Smooth muscle cell (in vitro differentiated cells): ENCODE data around the gene AEBP1. TPM values are rescaled to one million over a fixed set of nuclear protein-coding genes. Genes with fewer than 3 reads are reported as not detected.

Experiments
- DNase-seq: peaks from one replicate; lab custom pipeline; 2025; ENCODE audit not compliant: unreplicated experiment; lab: John Stamatoyannopoulos, UW
- H2AFZ ChIP-seq: fragments of 200-600 bp; sonication (generic); 2 replicates; pipeline ENCODE4 v1.6.0; 2016; ENCODE audit warnings: antibody characterized with exemption, low read depth, mild to moderate bottlenecking
- H3F3A ChIP-seq: fragments of 200-600 bp; sonication (generic); 2 replicates; pipeline ENCODE4 v1.6.0; 2017; ENCODE audit warnings: antibody characterized with exemption, low read depth
- H3K27ac ChIP-seq: fragments of 200-600 bp; sonication (generic); 2 replicates; pipeline ENCODE4 v1.5.1; 2016; ENCODE audit warnings: low read depth, mild to moderate bottlenecking
- H3K27me3 ChIP-seq: fragments of 200-600 bp; sonication (generic); 2 replicates; pipeline ENCODE4 v1.6.1; 2016; ENCODE audit warnings: low read depth, mild to moderate bottlenecking
- H3K36me3 ChIP-seq: fragments of 200-600 bp; sonication (generic); 2 replicates; pipeline ENCODE4 v1.5.1; 2016; ENCODE audit warnings: low read depth
- H3K4me1 ChIP-seq: fragments of 200-600 bp; sonication (generic); 2 replicates; pipeline ENCODE4 v1.5.1; 2016; ENCODE audit warnings: low read depth
- H3K4me2 ChIP-seq: fragments of 200-600 bp; sonication (generic); 2 replicates; pipeline ENCODE4 v1.6.0; 2016; ENCODE audit warnings: mild to moderate bottlenecking
- H3K4me3 ChIP-seq: fragments of 200-600 bp; sonication (generic); 2 replicates; pipeline ENCODE4 v1.5.1; 2016; ENCODE audit warnings: mild to moderate bottlenecking
- H3K79me2 ChIP-seq: fragments of 200-600 bp; sonication (generic); 2 replicates; pipeline ENCODE4 v1.6.0; 2016; ENCODE audit warnings: low read depth, mild to moderate bottlenecking
- H3K9ac ChIP-seq: fragments of 200-600 bp; sonication (generic); 2 replicates; pipeline ENCODE4 v1.6.0; 2016; ENCODE audit warnings: low read depth
- H3K9me3 ChIP-seq: fragments of 200-600 bp; sonication (generic); replicated peaks from 2 replicates; pipeline ENCODE4 v1.5.1; 2016; ENCODE audit warnings: low read depth
- H4K20me1 ChIP-seq: fragments of 200-600 bp; sonication (generic); 2 replicates; pipeline ENCODE4 v1.6.0; 2016; ENCODE audit warnings: low read depth
- WGBS: methylation state at CpG from one replicate; pipeline ENCODE4 v1.1.7; 2016; ENCODE audit warnings: low lambda C conversion rate; 5-methylcytosine and 5-hydroxymethylcytosine counted together
- polyA plus RNA-seq: library from polyadenylated mRNA; unstranded; fragments of >200 nt; fragmentation: Nextera tagmentation; extraction: Ambion mirVana; gene quantifications from 2 replicates; pipeline ENCODE4 v1.2.1, GENCODE V29; 2016
- total RNA-seq: library from RNA; depleted of rRNA; stranded (reverse); fragments of >200 nt; gene quantifications from 2 replicates; pipeline ENCODE4 v1.2.3, GENCODE V29; 2014
- TF ChIP-seq, protein P1 (sequence below): fragments of 200-600 bp; sonication (generic); IDR thresholded peaks from 2 replicates; pipeline ENCODE4 v1.5.1; 2017; ENCODE audit warnings: borderline replicate concordance, mild to moderate bottlenecking, antibody characterized with exemption; ENCODE audit not compliant: insufficient read depth, poor library complexity, severe bottlenecking

The AEBP1 gene
- total and polyA plus RNA-seq, 2 experiments from 2014 or later = 39.7 to 163 TPM

- Histone ChIP-seq H3K27ac (no peak overlapping the region), H3K4me2 (peak overlapping the region; percentile 45), H3K4me3 (no peak overlapping the region), H3K27me3 (no peaks in the 10 kb centered on the region), H3K9me3 (peaks cover 8% of the 10 kb centered on the region), H3K79me2 (no peaks in the 10 kb centered on the region), H3K9ac (no peak overlapping the region), H3F3A (no peaks in the 10 kb centered on the region), H2AFZ (no peak overlapping the region), H4K20me1 (no peaks in the 10 kb centered on the region), H3K36me3 (no peaks in the 10 kb centered on the region), H3K4me1 (no peaks in the 10 kb centered on the region)
- DNase-seq = no peak
- WGBS = 16% methylated on average over 2 of the region's 2 CpGs
- TF ChIP-seq, protein P1, sequence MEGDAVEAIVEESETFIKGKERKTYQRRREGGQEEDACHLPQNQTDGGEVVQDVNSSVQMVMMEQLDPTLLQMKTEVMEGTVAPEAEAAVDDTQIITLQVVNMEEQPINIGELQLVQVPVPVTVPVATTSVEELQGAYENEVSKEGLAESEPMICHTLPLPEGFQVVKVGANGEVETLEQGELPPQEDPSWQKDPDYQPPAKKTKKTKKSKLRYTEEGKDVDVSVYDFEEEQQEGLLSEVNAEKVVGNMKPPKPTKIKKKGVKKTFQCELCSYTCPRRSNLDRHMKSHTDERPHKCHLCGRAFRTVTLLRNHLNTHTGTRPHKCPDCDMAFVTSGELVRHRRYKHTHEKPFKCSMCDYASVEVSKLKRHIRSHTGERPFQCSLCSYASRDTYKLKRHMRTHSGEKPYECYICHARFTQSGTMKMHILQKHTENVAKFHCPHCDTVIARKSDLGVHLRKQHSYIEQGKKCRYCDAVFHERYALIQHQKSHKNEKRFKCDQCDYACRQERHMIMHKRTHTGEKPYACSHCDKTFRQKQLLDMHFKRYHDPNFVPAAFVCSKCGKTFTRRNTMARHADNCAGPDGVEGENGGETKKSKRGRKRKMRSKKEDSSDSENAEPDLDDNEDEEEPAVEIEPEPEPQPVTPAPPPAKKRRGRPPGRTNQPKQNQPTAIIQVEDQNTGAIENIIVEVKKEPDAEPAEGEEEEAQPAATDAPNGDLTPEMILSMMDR = no peak
Measured at GRCh38 chr7:44132039-44132438, 27.9 kb downstream of the AEBP1 start.

DNA sequence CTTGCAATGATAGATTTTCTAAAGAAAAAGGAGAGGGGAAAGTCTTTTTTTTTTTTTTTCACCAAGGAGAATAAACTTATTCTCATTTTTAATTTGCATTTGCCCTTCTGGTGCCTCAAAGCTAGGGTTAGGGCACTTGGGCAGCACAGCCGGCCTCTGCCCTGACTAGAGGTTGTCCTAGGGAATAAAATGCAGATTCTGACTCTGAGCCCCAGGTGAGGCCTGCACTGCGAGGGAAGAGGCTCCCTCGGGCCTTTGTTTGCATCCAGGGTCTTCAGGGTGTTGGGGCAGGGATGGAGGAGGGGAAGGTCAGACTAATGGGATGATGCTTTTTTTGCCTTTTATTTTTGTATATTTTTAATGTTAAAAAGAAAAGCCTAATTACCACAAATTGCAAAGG is 29.1 kb downstream of the AEBP1 start:
- Histone ChIP-seq H3K4me3 (no peak overlapping the region), H3K27ac (no peak overlapping the region), H4K20me1 (no peaks in the 10 kb centered on the region), H3K4me1 (no peaks in the 10 kb centered on the region), H3K9ac (no peak overlapping the region), H3K36me3 (no peaks in the 10 kb centered on the region), H3K4me2 (peak overlapping the region; percentile 45), H2AFZ (no peak overlapping the region), H3K9me3 (no peaks in the 10 kb centered on the region), H3K27me3 (no peaks in the 10 kb centered on the region), H3F3A (no peaks in the 10 kb centered on the region), H3K79me2 (no peaks in the 10 kb centered on the region)
- TF ChIP-seq, protein P1 = no peak
- 46% methylated on average over 3 of the region's 3 CpGs for WGBS
- no peak for DNase-seq

GRCh38 chr7:44134943-44135628 is 30.9 kb downstream of the AEBP1 start:
- H3K36me3 ChIP-seq = no peaks in the 10 kb centered on the region
- no peak overlapping the region for H3K27ac ChIP-seq
- no peak overlapping the region for H2AFZ ChIP-seq
- H3K9ac ChIP-seq = no peak overlapping the region
- WGBS = 94% methylated on average over 4 of the region's 4 CpGs
- H3K27me3 ChIP-seq = no peaks in the 10 kb centered on the region
- no peak overlapping the region for H3K4me2 ChIP-seq
- H3K4me1 ChIP-seq = no peaks in the 10 kb centered on the region
- no peaks in the 10 kb centered on the region for H3K79me2 ChIP-seq
- no peaks in the 10 kb centered on the region for H3K9me3 ChIP-seq
- TF ChIP-seq, protein P1 = no peak
- no peak overlapping the region for H3K4me3 ChIP-seq
- H3F3A ChIP-seq = no peaks in the 10 kb centered on the region
- H4K20me1 ChIP-seq = no peaks in the 10 kb centered on the region
- DNase-seq = no peak

DNA sequence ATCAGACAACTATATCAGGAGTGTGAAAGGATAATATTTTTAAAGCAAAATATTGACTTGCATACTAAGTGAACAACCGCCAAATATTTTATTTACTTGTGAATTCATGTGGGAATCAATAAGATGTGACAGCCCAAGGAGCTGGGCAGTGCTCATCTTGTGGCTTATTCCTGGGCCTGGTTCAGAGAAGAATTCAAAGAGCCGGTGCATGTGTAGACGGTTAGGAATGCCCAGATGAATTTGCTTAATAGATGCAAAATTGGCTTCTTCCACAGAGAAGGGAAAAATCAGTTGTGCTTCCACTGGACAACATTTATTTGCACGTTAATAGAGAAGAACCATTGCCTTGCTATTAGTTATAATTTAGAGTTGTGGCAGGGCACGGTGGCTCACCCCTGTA is 32.6 kb downstream of the AEBP1 start:
- Histone ChIP-seq H3K4me1 (no peaks in the 10 kb centered on the region), H3K4me3 (no peak overlapping the region), H2AFZ (no peak overlapping the region), H4K20me1 (no peaks in the 10 kb centered on the region), H3K4me2 (no peak overlapping the region), H3K9ac (no peak overlapping the region), H3K79me2 (no peaks in the 10 kb centered on the region), H3F3A (no peaks in the 10 kb centered on the region), H3K27ac (no peak overlapping the region), H3K36me3 (no peaks in the 10 kb centered on the region), H3K27me3 (no peaks in the 10 kb centered on the region), H3K9me3 (no peaks in the 10 kb centered on the region)
- TF ChIP-seq, protein P1 = no peak
- 85% methylated on average over 5 of the region's 5 CpGs for WGBS
- DNase-seq = no peak
